COLO829 (cell line): ENCODE measurements around the gene MAML2.
A peak's percentile ranks its signal among the peaks of the same experiment; 100 is the strongest.

Experiments
- DNase-seq: peaks from one replicate; pipeline ENCODE4 v3.0.0; 2012; ENCODE audit warnings: low spot score

Gene MAML2

DNA sequence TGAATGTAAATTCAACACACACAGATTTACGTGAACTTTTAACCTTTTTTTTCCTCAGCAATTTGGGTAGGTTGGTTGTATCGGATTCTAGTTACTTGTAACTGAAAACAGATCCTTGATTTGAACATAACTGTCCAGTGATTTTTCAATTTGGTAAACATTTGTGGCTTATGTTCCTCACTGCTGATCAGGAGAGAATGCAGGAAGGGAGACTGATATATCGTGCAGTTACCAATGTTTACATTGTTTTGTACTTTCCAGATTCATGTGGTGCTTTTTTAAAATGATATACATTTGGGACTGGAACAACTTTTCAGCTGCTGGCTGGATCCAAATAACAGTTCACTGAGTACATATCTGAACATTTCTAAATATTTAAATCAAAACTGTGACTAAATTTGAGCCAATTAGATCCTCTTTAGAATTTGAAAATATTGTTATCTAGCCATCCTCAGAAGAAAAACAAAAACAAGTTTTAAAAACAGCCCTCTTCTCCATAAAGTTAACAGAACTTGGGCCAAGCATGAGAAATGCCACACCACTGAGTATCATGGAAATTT, 334.8 kb downstream of the MAML2 start:
- DNase-seq: no peak

DNA sequence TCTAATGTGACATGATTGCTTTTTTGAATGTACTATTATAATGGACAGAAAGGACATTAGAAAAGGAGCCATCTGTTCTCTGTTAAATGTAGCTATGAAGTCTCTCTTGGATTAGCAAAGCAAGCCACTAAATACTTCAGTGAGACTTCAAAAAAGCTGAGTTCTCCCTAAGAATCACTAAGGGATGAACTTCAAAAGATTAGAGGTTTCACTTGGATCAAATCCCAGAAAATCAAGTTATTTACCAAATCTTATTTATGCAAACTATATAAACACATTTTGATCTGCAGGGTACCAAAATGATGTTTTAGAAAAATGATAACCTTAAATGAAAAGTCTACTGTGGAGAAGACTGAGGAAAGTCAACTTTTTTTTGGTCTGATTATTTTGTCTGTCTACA, 337.0 kb downstream of the MAML2 start:
- DNase-seq: no peak

DNA sequence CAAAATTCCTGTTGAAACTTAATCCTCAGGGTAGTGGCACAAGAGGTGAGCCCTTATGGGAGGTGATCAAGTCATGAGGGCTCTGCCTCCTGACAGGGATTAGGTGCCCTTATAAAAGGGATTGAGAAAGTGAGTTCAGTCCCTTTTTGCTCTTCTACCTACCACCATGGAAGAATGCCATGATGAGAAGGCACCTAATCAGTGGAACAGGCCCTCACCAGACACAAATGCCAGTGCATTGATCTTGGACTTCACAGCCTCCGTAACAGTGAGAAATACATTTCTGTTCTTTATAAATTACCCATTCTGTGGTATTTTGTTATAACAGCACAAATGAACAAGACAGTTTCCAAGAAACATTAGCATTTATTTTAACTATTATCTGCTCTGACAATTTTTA, 338.1 kb downstream of the MAML2 start:
- no peak for DNase-seq

DNA sequence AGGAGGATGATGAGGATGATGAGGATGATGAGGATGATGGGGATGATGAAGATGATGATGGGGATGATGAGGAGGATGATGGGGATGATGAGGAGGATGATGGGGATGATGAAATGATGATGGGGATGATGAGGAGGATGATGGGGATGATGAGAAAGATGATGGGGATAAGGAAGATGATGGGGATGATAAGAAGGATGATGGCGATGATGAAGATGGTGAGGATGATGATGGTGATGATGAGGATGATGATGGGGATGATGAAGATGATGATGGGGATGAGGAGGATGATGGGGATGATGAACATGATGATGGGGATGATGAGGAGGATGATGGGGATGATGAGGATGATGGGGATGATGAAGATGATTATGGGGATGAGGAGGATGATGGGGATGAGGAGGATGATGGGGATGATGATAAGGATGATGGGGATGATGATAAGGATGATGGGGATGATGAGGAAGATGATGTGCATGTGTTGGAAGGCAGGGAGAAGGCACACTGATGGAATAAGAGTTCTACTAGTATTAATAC, 340.2 kb downstream of the MAML2 start:
- no peak for DNase-seq

DNA sequence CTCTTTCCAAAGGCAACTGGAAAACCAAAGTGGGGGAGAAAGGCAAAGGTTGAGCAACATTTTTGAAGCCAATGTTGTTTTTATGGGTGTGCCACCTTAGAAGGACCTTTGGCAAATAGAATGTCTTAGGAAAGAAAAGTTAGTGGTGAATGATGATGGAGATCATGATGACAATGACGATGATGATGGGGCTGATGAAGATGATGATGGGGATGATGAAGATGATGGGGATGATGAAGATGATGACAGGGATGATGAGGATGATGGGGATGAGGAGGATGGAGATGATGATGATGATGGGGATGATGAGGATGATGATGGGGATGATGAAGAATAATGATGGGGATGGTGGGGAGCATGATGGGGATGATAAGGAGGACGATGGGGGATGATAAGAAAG, 340.7 kb downstream of the MAML2 start:
- no peak for DNase-seq

DNA sequence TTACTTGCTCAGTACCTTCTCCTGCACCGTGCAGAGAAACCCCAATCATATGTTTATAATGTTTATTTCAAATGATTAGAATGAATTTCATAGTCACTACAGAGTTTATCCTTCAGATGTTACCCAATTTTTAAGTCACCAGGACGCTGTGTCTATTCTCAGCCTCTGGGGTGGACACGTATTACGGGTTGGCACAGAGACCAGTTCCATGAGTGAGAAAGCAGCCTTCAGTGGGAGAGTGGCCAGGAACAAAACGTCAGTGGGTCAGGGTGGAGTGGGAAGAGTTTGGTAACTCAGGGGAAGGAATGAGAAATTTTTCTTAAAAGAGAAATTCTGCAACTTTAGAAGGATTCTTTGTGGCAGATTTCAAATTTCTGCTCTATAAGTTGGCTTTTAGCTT, 342.0 kb downstream of the MAML2 start:
- no peak for DNase-seq

DNA sequence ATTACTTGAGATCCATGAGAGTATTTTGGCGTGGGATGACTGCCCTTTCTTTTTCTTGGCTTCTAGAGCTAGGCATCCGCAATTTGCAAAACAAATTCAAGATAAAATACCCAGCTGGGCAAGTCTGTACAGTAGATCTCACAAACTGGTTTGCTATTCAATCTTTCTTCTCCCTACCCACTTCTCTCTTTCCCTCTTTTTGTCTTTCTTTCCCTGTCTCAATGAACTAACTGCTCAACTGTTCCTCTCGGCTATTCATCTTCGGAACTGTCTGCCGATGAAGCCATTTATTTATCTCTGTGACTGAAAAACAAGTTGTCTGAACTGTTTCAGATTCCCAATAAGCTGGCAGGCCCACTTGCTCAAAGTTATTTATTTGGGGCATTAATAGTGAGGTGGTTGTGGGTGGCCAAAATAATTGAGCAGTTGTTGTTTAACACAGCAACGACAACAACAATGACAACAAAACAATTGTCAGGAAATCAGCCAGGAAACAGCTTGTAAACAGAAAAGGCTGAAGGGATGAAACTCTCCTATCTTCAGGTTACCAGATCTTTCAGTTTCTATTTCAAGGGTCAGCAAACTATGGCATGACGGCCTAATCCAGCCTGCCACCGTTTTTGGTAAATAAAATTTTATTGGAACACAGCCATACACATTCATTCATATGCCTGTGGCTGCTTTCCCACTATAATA, 343.1 kb downstream of the MAML2 start:
- DNase-seq: no peak

DNA sequence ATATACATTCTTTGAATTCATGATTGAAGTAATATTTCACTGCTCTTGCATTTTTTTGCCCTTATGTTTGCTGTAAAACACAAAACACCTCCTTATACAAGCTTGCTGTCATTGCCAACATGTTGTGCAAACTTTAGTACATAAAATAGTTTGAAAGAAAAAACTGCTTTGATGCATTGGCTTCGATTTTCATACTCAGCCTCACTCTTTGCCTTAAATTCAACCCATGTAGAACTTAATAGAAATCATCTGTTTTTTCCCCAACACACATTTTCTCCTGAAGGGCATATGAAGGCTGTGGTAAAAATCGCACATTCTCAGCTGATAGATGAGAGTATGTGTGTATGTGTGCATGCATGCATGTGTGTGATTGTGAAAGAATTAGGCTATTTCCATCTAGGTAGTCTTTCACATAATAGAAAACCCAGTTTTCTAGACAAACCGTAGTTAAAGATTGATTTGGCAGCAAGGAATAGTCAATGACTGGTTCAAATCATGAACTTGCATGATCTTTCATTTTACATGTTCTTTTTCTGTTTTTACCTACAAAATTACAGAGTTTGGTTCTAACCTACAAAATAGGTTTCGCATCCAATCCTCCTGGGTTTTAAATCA, 346.3 kb downstream of the MAML2 start:
- DNase-seq: no peak

DNA sequence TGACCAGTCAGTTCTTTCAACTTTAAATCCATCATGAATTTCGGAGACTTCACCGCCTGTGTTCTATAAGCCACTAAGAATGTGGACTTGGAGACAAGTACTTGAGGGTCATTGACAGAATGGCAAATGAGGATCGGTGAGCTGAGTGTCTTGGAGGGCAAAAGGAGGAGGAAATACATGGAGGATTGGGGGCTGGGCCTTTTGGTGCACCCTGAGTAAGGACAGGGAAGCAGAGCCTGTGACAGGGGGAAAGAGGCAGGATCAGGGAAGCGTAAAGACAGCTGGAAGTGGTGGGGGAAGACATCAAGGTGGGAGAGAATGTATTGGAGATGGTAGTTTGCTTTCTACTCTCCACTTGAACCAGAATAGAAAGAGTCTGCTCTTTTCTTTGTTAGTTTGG, 348.7 kb downstream of the MAML2 start:
- no peak for DNase-seq

DNA sequence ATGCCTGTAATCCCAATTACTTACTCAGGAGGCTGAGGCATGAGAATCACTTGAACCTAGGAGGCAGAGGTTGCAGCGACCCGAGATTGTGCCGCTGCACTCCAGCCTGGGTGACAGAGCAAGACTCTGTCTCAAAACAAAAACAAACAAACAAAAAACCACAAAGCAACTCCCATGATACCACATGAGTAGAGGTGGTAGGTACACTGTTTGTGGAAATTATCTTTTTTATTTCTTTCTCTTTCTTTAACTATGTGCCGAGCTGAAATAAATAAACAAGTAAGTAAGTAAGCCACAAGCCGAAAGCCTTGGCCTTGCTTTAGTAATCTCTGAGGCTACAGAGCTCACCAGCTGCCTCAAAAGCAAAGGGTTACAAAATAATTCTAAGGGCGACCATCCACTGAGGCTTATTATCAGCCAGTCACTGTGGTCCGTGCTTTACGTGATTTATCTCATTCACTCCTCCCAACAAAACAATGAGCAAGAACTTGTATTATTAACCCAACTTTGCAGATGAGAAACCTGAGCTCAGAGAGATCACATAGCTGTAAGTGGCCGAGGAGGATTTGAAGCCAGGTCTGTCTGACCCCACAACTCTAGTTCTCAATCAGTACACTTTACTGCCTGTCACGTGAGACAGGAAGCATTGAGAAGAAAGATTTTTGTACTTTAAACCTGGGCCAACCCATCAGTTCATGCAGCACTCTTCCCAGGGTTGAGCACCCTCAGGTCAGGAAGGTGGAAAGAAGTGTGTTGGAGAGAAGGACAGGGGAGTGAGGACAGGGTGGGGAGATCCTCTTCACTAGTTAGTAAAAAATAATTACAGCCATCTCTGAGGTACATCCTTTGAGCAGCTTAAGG, 349.3 kb downstream of the MAML2 start:
- DNase-seq: no peak

DNA sequence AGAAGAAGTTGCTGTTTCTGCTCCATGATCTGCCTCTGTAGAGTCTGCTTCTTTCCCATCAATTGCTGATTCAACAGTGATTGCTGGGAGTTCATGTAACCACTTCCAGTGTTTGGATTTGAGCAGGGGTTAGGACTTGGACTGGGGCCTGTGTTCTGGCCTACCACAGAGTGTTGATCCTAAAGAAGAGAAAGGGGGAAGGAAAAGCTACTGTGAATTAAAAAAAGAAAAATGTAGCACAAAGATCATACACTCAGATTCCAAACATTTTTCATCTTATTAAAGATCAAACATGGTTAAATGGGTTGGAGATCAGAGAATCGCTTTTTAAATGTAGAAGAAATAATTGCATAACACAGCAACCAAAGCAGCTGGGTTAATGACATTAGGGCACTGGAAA, 351.4 kb downstream of the MAML2 start:
- DNase-seq: no peak

DNA sequence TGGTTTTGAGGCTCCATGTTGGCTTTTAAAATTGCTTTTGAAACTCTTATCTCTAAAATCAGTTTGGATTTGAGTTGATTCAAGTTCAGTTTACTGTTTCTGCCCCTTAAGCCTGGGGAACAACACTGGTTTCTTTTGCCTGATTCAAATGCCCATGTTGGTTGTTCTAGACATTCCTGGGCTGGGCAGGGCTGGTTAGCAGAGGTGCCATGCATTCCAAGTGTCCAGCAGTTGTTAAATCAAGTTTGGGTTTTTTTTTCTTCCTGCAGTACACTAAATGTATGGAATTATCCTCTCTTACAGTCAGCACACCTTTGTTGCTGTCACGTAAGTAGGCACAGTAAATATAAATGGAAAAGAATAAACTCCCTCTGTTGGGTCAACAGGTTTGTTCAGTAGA, 351.9 kb downstream of the MAML2 start:
- no peak for DNase-seq

DNA sequence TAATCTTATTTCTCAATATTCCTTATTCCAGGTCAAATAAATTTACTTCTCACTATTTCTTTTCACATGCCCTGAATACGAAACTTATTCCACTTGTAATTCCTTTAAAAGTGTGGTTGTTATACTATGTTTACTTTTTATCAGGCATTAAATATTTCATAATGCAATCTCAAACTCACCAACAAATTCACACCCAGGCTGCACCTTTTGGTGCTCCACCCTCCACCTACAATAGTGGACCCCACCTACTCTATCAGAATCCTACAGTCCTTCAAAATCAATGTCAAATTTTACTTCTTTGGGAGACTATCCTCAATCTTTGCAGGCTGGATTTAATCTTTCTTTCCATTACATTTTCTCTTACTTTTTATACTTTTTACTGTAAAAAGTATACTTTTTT, 353.2 kb downstream of the MAML2 start:
- DNase-seq: no peak

DNA sequence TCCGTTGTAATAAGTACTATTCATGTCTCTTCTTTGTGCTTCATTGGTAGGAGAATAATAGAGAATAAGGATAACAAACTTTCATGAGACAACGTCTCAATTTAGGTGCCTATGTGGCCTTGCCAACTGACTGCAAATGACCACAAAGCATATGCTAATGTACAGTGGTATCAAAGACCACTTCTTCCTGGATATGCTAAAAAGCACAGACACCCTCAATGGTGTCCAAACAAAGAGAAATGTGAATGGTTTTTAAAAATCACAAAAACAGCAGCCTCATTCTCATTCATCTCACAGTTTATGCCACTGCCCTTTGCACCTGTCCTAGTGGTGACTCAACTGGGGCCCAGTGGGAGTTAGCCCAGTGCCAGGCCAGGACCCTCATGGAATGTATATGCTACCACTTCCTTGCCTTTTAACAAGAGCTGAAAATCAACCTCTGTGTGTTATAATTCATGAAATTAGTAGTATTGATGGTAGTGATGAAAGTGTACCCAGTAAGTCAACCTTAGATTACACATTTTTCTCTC, 353.9 kb downstream of the MAML2 start:
- no peak for DNase-seq

DNA sequence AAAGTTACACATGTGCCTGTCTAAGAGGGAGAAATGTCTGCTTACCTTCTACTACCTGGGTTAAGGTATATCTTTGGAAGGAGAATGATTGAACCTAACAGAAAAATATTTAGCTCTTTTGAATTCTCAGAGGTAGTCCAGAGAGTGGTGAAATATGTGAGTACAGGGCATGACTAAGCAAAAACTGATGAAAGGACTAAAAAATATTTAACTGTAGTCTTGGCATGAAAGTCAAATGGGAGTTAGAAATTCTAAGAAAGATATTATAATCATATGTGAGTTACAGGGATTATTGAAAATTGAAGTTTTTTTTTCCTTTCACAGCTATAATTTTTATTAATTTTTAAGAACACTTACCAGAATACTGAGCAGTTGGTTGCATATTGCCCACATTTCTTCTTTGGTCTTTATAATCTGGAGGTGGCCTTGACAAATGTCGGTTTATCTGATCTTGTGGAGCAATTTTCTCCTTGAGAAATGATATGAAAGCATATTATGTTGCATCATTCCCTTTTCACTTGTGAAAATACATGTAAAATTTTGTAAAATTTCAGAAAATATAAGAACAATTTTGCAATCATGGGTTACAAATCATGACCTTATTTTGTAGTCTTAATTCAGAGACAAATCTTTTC, 357.7 kb downstream of the MAML2 start:
- no peak for DNase-seq

DNA sequence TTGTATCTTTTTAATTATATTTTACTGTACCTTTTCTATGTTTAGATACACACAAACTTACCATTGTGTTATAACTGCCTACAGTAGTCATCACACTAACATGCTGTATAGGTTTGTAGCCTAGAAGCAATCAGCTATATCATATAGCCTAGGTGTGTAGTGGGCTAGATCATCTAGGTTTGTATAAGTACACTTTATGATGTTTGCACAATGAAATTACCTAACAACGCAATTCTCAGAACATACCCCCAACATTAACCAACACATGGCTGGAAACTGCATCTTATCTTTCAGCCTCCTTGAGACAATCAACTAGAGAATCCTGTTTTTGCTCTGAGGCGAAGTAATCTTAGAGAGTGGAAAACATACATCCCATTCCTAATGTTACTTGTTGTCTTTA, 358.9 kb downstream of the MAML2 start:
- DNase-seq: no peak

DNA sequence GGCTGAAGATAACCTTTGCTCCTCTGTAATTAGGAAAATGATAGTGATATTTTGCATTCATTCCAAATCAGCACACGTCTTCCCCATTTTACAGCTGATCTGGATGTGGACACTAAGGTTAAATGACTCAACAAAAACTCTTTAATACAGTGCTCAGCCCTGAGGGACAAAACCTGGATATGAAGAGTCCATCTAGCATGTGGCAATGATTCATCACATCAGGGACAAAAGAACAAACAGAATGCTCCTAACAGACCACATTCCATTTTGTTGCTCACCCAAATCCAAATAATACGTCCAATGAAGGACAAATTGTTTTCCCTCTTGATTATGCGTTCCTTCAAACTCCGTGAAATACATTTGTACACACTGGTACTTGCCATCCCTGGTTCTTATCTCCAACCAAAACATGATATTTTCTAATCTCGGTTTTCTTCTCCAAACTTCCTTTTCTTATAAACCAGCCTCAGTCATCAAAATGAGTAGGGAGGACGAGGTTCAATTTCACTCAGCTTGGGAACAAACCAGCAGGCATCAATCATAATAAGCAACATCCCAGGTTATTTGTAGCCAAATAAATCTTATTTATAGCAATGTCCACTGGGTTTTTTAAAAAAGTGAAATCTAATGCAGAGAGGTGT, 365.3 kb downstream of the MAML2 start:
- peak; percentile 76 for DNase-seq

DNA sequence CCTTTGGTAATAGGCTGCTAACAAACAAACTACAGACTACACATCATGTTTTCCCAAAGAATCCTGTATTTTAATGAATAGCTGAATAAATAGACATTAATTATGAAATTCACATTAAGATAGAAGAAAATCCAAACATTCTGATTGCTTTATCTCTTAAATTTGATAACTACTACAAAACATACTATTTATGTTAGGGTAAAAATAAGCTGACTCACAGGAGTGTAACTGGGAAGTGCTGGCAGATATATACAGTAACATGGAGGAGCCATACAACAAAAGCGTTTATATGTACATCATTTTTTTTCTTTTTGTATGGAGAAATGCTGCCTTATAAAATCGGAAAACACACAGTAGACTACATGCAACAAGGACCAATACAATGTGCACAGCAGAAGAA, 366.4 kb downstream of the MAML2 start:
- DNase-seq: no peak

DNA sequence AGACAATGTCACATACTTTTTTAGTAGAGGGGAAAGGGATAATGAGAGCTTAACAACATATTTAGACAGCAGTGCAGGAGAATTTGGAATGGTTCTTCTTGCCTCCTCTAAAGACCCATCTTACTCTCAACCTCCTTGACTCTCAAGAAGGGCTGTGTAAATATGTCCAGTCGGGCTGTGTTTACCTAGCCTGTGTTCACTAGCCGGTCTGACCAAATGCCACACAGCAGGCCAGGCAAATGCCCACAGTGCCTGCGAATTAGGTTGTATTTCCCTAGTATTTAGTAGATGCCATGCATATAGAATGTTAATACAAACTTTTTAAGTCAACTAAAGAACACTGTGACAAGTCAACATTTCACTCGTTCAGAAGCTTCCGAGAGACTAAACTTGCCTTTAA, 367.7 kb downstream of the MAML2 start:
- DNase-seq: no peak

DNA sequence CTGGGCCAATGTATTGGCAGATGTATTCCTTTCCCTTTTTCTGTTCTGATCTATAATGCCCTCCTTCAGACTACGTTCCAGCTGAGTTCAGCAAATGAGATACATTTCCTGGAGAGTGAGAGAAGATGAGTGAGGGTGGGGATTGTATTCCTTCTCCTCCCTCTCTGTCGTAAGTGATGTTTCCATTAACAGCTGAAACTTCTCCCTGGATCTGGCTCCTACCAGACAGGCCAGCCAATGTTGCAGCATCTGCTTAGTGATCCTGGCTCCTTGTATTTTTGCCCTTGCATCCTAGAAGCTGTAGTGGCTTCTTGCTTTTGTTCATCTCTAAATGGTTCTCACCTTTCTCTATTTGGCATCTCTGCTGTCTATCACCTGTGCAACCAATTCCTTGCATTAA, 370.9 kb downstream of the MAML2 start:
- DNase-seq: no peak

DNA sequence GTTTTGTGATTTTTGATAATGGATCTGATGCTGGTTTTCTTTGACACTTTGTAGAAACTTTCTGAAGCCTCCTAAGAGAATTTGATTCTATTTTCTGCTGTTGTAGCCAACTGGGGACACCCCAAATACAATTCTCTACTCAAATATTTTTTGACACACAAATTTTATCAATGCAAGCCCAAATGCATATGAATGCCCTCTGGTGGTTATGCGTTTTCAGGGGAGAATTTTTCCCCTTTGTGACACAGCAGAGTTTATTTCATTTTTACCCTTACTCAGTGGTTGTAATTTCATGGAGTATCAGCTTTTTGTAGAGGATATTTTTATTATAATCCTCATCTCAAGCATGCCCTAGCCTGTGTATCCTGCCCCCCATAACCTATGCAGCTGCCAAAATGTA, 374.4 kb downstream of the MAML2 start:
- no peak for DNase-seq
